Brain microvascular endothelial cell (primary cell): ENCODE results near the gene AKIRIN2.
"Not testable (repeated sequence)": the region's sequence is repeated elsewhere in the genome, so short reads cannot be mapped to it uniquely, and the experiment has no call there.

Experiments used
- DNase-seq: peaks from one replicate; pipeline ENCODE4 v3.0.0-alpha.2; 2020
- H3K27ac ChIP-seq: fragments of 250-450 bp; sonication (Bioruptor Pico); 2 replicates; pipeline ENCODE4 v1.5.1; 2020; ENCODE audit warnings: mild to moderate bottlenecking, moderate library complexity
- H3K27me3 ChIP-seq: fragments of 250-450 bp; sonication (Bioruptor Pico); replicated peaks from 2 replicates; pipeline ENCODE4 v1.5.1; 2020; ENCODE audit warnings: mild to moderate bottlenecking
- H3K36me3 ChIP-seq: fragments of 250-450 bp; sonication (Bioruptor Pico); replicated peaks from 2 replicates; pipeline ENCODE4 v1.5.1; 2020; ENCODE audit warnings: mild to moderate bottlenecking
- H3K4me3 ChIP-seq: 2 replicates; pipeline ENCODE4 v1.5.1; 2011; ENCODE audit warnings: low read depth, mild to moderate bottlenecking, control low read depth, low read length, moderate library complexity
- in situ Hi-C: cut with HindIII; loops from 2 replicates; pipeline ENCODE4 v1.10.0; 2017; ENCODE audit warnings: low sequenced_read_pairs, low pct_ligation_motif_present
- TF ChIP-seq, protein P1 (sequence below): IDR thresholded peaks from 2 replicates; pipeline ENCODE4 v1.5.1; 2011; ENCODE audit warnings: low read depth, mild to moderate bottlenecking, moderate library complexity, low read length, control low read depth, inconsistent platforms; ENCODE audit errors: missing control alignments

AKIRIN2 gene

DNA sequence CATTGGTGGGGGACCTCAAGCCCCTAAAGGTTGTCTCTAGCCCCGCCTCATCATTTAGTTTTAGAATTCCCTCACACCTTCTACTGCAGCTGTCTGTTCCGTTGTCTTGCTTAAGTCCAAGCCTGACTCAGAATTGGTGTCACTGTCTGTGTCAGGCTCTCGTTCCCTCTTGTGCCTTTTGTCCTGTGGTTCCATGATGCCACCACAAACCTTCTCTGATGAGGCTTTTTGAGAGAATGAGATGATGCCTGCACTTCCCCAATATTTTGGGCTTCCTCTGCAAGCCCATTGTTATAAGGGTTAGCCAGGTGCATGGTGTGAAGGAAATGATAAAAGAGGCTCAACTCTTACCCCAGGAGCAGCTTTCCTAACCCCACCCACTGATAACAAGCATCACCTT is 8.1 kb upstream of the AKIRIN2 start:
- H3K4me3 ChIP-seq, result no peak overlapping the region
- TF ChIP-seq, protein P1, sequence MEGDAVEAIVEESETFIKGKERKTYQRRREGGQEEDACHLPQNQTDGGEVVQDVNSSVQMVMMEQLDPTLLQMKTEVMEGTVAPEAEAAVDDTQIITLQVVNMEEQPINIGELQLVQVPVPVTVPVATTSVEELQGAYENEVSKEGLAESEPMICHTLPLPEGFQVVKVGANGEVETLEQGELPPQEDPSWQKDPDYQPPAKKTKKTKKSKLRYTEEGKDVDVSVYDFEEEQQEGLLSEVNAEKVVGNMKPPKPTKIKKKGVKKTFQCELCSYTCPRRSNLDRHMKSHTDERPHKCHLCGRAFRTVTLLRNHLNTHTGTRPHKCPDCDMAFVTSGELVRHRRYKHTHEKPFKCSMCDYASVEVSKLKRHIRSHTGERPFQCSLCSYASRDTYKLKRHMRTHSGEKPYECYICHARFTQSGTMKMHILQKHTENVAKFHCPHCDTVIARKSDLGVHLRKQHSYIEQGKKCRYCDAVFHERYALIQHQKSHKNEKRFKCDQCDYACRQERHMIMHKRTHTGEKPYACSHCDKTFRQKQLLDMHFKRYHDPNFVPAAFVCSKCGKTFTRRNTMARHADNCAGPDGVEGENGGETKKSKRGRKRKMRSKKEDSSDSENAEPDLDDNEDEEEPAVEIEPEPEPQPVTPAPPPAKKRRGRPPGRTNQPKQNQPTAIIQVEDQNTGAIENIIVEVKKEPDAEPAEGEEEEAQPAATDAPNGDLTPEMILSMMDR, result no peak
- H3K27ac ChIP-seq, result no peak overlapping the region
- DNase-seq, result no peak
- H3K27me3 ChIP-seq, result no peaks in the 10 kb centered on the region
- H3K36me3 ChIP-seq, result no peaks in the 10 kb centered on the region
- in situ Hi-C loops, result no loop called here

DNA sequence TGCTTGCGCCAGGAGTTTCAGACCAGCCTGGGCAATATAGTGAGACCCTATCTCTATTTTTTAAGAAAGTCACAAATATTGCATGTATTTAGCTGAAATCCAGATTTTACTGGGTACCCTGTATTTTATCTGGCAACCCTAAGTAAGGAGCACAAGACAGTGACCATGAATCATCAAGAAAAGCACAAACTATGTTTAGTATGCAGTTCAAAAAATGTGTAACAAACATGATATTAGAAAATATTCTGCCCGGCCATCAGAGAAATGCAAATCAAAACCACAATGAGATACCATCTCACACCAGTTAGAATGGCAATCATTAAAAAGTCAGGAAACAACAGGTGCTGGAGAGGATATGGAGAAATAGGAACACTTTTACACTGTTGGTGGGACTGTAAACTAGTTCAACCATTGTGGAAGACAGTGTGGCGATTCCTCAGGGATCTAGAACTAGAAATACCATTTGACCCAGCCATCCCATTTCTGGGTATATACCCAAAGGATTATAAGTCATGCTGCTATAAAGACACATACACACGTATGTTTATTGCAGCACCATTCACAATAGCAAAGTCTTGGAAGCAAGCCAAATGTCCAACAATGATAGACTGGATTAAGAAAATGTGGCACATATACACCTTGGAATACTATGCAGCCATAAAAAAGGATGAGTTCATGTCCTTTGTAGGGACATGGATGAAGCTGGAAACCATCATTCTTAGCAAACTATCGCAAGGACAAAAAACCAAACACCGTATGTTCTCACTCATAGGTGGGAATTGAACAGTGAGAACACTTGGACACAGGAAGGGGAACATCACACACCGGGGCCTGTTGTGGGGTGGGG is 6.8 kb upstream of the AKIRIN2 start:
- H3K4me3 ChIP-seq, H3K36me3 ChIP-seq, DNase-seq, H3K27me3 ChIP-seq, in situ Hi-C loops, H3K27ac ChIP-seq: not testable (repeated sequence)

DNA sequence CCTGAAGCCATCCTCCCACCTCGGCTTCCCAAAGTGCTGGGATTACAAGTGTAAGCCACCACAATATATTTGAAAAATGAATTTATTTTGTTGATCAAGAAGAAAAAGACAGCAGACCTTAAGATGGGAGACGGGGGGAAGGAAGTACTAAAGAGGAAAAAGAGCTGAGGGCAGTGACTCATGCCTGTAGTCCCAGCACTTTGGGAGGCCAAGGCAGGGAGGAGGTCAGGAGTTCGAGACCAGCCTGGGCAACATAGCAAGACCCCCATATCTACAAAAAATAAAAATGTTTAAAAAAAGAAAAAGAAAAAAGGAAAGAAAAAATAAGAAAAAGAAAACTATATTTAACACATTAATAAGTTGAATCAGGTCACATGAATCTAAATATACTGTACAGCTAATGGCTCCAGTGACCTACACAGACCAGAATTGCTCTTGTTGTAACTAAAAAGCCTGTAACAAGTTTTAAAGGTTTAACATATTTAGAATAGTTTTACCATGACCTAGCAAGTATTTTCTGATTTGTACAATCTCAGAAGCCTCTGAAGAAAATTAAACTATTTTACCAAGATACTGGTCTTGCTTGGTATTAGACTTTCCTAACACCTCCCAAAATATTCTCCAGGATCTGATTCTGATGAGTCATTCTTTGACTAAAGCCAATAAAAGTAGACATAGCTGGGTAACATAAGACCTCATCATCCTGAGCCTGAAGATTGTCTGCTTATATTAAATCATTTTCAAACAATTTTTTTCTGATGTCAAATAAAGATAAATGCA is 4.3 kb upstream of the AKIRIN2 start:
- TF ChIP-seq, protein P1, result no peak
- Histone ChIP-seq H3K27me3 (no peaks in the 10 kb centered on the region), H3K4me3 (no peak overlapping the region), H3K36me3 (no peaks in the 10 kb centered on the region), H3K27ac (peak overlapping the region; percentile 7)
- DNase-seq, result no peak
- in situ Hi-C loops, result no loop called here

DNA sequence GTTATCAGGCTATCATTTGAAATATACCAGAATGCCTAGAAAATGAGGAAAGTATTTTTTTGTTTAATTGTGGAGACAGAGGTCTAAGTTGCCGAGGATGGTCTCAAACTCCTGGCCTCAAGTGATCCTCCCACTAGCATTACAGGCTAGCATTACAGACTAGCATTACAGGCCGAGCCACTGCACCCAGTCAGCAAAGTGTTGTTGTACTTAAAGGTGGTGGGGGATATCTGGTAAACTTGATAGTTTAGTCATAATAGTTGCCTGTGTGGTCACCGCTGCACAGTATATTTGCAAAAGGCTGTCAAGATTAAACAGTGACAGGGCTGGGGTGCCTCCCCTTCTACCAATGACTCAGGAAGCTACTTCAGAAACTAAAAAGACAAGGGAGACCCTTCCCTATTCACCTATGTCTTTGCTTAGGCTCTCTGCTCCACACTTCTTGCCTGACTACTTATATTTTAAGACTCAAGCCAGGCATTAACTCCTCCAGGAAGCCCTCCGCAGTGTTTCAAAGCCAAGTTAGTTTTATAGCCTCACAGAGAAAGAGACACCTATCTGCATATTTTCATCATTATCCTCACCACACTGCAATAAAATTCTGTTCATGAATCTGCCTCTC is 3.1 kb upstream of the AKIRIN2 start:
- in situ Hi-C loops, result no loop called here
- H3K27ac ChIP-seq, result no peak overlapping the region
- no peaks in the 10 kb centered on the region for H3K27me3 ChIP-seq
- TF ChIP-seq, protein P1, result no peak
- DNase-seq, result peak; percentile 37
- H3K4me3 ChIP-seq, result no peak overlapping the region
- H3K36me3 ChIP-seq, result no peaks in the 10 kb centered on the region

DNA sequence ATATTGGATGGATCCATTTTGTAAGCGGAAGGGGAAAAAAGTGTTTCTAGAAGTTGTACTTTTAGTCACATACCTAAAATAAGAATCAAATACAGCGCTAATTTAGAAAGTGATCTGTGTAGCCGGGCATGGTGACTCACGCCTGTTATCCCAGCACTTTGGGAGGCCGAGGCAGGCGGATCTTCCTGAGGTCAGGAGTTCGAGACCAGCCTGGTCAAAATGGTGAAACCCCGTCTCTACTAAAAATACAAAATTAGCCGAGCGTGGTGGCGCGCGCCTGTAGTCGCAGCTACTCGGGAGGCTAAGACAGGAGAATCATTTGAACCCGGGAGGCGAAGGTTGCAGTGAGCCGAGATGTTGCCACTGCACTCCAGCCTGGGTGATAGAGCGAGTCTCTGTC is 1.0 kb upstream of the AKIRIN2 start:
- in situ Hi-C loops, H3K27me3 ChIP-seq, H3K36me3 ChIP-seq: not testable (repeated sequence)
- DNase-seq, result peak; percentile 38
- Histone ChIP-seq H3K27ac (peak overlapping the region; percentile 90), H3K4me3 (peak overlapping the region; percentile 60)

DNA sequence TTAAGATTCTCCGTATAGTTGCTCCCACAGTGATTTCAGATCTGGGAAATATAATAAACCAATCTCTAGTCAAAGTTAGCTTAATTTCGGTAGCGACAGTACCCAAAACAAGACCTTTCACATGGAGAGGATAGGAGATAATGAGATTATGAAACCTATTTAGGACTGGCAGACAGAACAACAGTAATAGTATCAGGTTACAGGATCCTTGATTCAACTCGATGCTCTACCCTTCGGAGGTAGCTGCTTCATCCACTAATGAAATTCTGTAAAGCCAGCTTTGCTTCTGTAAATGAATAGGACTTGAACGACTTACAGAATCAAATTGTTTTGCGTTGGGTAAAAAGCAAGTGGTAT is 534 bp upstream of the AKIRIN2 start:
- TF ChIP-seq, protein P1, result no peak
- Histone ChIP-seq H3K36me3 (no peaks in the 10 kb centered on the region), H3K27me3 (no peaks in the 10 kb centered on the region), H3K27ac (peak overlapping the region; percentile 90), H3K4me3 (peak overlapping the region; percentile 60)
- DNase-seq, result peak; percentile 59
- in situ Hi-C loops, result no loop called here
